Endothelial cell of umbilical vein (primary cell): ENCODE data around the gene SHOC2. TPM values are rescaled to one million over a fixed set of nuclear protein-coding genes. Genes with fewer than 3 reads are reported as not detected.

Source experiments
- BruUV-seq: library from RNA; stranded (reverse); fragments of 400-500 nt; replicated peaks from 2 replicates; lab custom pipeline; 2021; lab: Mats Ljungman, UMichigan
- CTCF ChIA-PET: fragments of 300-600, 350-600 bp; sonication (Branson Sonifier 250); formaldehyde crosslinking; loops from one replicate; lab custom pipeline; 2021; ENCODE audit warnings: antibody characterized with exemption, inconsistent platforms; lab: Charles Lee
- POLR2A ChIA-PET: fragments of 300-600, 350-600 bp; sonication (Branson Sonifier 250); formaldehyde crosslinking; loops from one replicate; lab custom pipeline; 2021; ENCODE audit warnings: antibody characterized with exemption, inconsistent platforms; lab: Charles Lee
- DNase-seq: peaks from one replicate; pipeline ENCODE4 v3.0.0-alpha.2; 2011; ENCODE audit warnings: low read depth, low spot score
- FAIRE-seq: peaks from 2 replicates; lab custom pipeline; 2011; peaks lifted over from hg19 to GRCh38; lab: Jason Lieb, UNC
- H2AFZ ChIP-seq: 2 replicates; pipeline ENCODE4 v1.6.0; 2012; ENCODE audit warnings: low read depth, low read length, control low read depth, inconsistent platforms
- H3K27ac ChIP-seq: 2 replicates; pipeline ENCODE4 v1.5.1; 2011; ENCODE audit warnings: low read depth, mild to moderate bottlenecking, control low read depth, low read length, moderate library complexity; ENCODE audit not compliant: insufficient read depth
- H3K27me3 ChIP-seq, 2 experiments: 2 replicates each; pipeline versions ENCODE4 v1.6.0 to v1.6.1; 2011; ENCODE audit warnings: low read length in 2 of 2, mixed read lengths in 1 of 2; ENCODE audit not compliant: control insufficient read depth in 2 of 2, insufficient read depth in 2 of 2
- H3K36me3 ChIP-seq, 2 experiments: 2 replicates in 1 of 2; 3 replicates in 1 of 2; pipeline ENCODE4 v1.5.1; 2011; ENCODE audit warnings: low read length in 2 of 2, mild to moderate bottlenecking in 1 of 2, moderate library complexity in 1 of 2; ENCODE audit not compliant: control insufficient read depth in 2 of 2, insufficient read depth in 2 of 2; ENCODE audit errors: extremely low read depth in 1 of 2
- H3K4me1 ChIP-seq: 3 replicates; pipeline ENCODE4 v1.5.1; 2011; ENCODE audit warnings: mild to moderate bottlenecking, low read length; ENCODE audit not compliant: control insufficient read depth, insufficient read depth; ENCODE audit errors: extremely low read depth
- H3K4me2 ChIP-seq: 2 replicates; pipeline ENCODE4 v1.6.1; 2011; ENCODE audit warnings: low read length, control low read depth, mixed read lengths; ENCODE audit not compliant: insufficient read depth
- H3K4me3 ChIP-seq, 3 experiments: fragments of 200-600 bp in 1 of 3; sonication (generic), shearing (Covaris generic) in 1 of 3; replicated peaks in 1 of 3; 2 replicates each; pipeline ENCODE4 v1.5.1; 2011 to 2016; ENCODE audit warnings: control low read depth in 3 of 3, low read length in 3 of 3, mild to moderate bottlenecking in 2 of 3, inconsistent platforms in 1 of 3, low read depth in 1 of 3, moderate library complexity in 1 of 3; ENCODE audit not compliant: insufficient read depth in 1 of 3
- H3K79me2 ChIP-seq: 2 replicates; pipeline ENCODE4 v1.6.0; 2012; ENCODE audit warnings: low read length, inconsistent platforms; ENCODE audit not compliant: control insufficient read depth, insufficient read depth
- H3K9ac ChIP-seq: replicated peaks from 2 replicates; pipeline ENCODE3; 2011; ENCODE audit warnings: low read length, control low read depth; ENCODE audit not compliant: insufficient read depth; ENCODE audit errors: extremely low read depth
- H3K9me1 ChIP-seq: replicated peaks from 3 replicates; pipeline ENCODE4 v1.6.0; 2011; ENCODE audit warnings: mild to moderate bottlenecking, low read length; ENCODE audit not compliant: control insufficient read depth, insufficient read depth; ENCODE audit errors: extremely low read depth
- H3K9me3 ChIP-seq: replicated peaks from 2 replicates; pipeline ENCODE4 v1.5.1; 2012; ENCODE audit warnings: low read length, inconsistent platforms; ENCODE audit not compliant: control insufficient read depth, insufficient read depth
- H4K20me1 ChIP-seq: replicated peaks from 2 replicates; pipeline ENCODE3; 2011; ENCODE audit warnings: mild to moderate bottlenecking, low read length; ENCODE audit not compliant: control insufficient read depth, insufficient read depth; ENCODE audit errors: extremely low read depth
- CTCF ChIP-seq, 2 donors: IDR thresholded peaks; 1 replicate in 1 of 2; 2 replicates in 1 of 2; pipeline ENCODE4 v1.5.1; 2011; ENCODE audit warnings: low read length in 2 of 2, mild to moderate bottlenecking in 2 of 2, moderate library complexity in 2 of 2, control low read depth in 1 of 2, inconsistent platforms in 1 of 2, low read depth in 1 of 2; ENCODE audit not compliant: insufficient read depth in 1 of 2; ENCODE audit errors: extremely low read depth in 1 of 2
- EZH2 ChIP-seq: IDR thresholded peaks from 2 replicates; pipeline ENCODE4 v1.6.1; 2012; ENCODE audit warnings: borderline replicate concordance, low read depth, mild to moderate bottlenecking, moderate library complexity, low read length, inconsistent platforms; ENCODE audit not compliant: severe bottlenecking
- FOS ChIP-seq: IDR thresholded peaks from 2 replicates; pipeline ENCODE4 v1.6.1; 2011; ENCODE audit warnings: mild to moderate bottlenecking, low read length, moderate library complexity, borderline replicate concordance; ENCODE audit not compliant: insufficient read depth
- GATA2 ChIP-seq: IDR thresholded peaks from 2 replicates; pipeline ENCODE4 v1.7.0; 2011; ENCODE audit warnings: low read depth, mild to moderate bottlenecking, moderate library complexity, mixed read lengths, low read length; ENCODE audit not compliant: insufficient read length, insufficient read depth
- JUN ChIP-seq: IDR thresholded peaks from 2 replicates; pipeline ENCODE4 v1.6.1; 2011; ENCODE audit warnings: borderline replicate concordance, low read depth; ENCODE audit not compliant: insufficient read length, insufficient read depth
- MAX ChIP-seq: IDR thresholded peaks from 2 replicates; pipeline ENCODE4 v1.6.1; 2011; ENCODE audit not compliant: insufficient read depth, insufficient read length
- MYC ChIP-seq: IDR thresholded peaks from one replicate; pipeline ENCODE4 v1.6.1; 2011; ENCODE audit warnings: mild to moderate bottlenecking, low read depth, low read length
- POLR2A ChIP-seq: IDR thresholded peaks from 2 replicates; pipeline ENCODE4 v1.6.1; 2012; ENCODE audit warnings: low read depth, mild to moderate bottlenecking, control low read depth, low read length
- POLR2AphosphoS5 ChIP-seq: IDR thresholded peaks from 2 replicates; pipeline ENCODE4 v1.6.1; 2012; ENCODE audit warnings: low read depth, mild to moderate bottlenecking, control low read depth, low read length, moderate library complexity; ENCODE audit not compliant: insufficient read depth
- dilution Hi-C: fragments of 300-500 bp; cut with MboI; formaldehyde crosslinking; loops from one replicate; pipeline ENCODE4 v1.15.0; 2019; ENCODE audit warnings: low sequenced_read_pairs; ENCODE audit not compliant: extremely low pct_ligation_motif_present
- intact Hi-C: fragments of 100-400 bp; cut with micrococcal nuclease; formaldehyde crosslinking; loops from one replicate; pipeline ENCODE4 v1.10.0; 2022
- polyA plus RNA-seq, 4 experiments: library from polyadenylated mRNA; depleted of rRNA in 3 of 4; stranded (reverse) in 3 of 4; unstranded in 1 of 4; fragments of >200 nt; gene quantifications; 2 replicates each; pipeline versions ENCODE4 v1.2.1 to v1.2.3, GENCODE V29; 2011 to 2012; ENCODE audit warnings: missing spikeins in 1 of 4
- total RNA-seq: library from RNA; stranded (reverse); gene quantifications from 2 replicates; pipeline ENCODE4 v1.2.3, GENCODE V29; 2021

The SHOC2 gene
- total and polyA plus RNA-seq, 2 donors (not counting 3 experiments of a cell fraction or from before 2014, with no cell fraction given), result 13.0 to 37.1 TPM

- FAIRE-seq (no peak), DNase-seq (no peak)
- intact Hi-C loops (no loop called here), dilution Hi-C loops (no loop called here)
- Histone ChIP-seq H3K27me3 (no peaks in the 10 kb centered on the region), H3K9me3 (no peaks in the 10 kb centered on the region), H3K36me3 (peaks cover 0 to 10% of the 10 kb centered on the region in 2 experiments), H4K20me1 (no peaks in the 10 kb centered on the region), H3K9ac (no peak overlapping the region), H2AFZ (no peak overlapping the region), H3K4me3 (no peak overlapping the region), H3K79me2 (no peaks in the 10 kb centered on the region), H3K9me1 (no peaks in the 10 kb centered on the region), H3K4me2 (no peak overlapping the region), H3K27ac (no peak overlapping the region), H3K4me1 (no peaks in the 10 kb centered on the region)
- TF ChIP-seq POLR2A, result no peak
- TF ChIP-seq MYC, result no peak
- no peak for TF ChIP-seq FOS
- no peak for TF ChIP-seq MAX
- TF ChIP-seq EZH2, result no peak
- no peak for TF ChIP-seq POLR2AphosphoS5
- TF ChIP-seq GATA2, result no peak
- no peak for TF ChIP-seq JUN
- no peak for TF ChIP-seq CTCF (IDR thresholded peaks at IDR 0.05; ENCODE audit: extremely low read depth in 1 of 2, insufficient read depth in 1 of 2, low read depth in 1 of 2, low read length in 2 of 2)
- ChIA-PET CTCF (no interaction called here), POLR2A (no interaction called here)
- no TSS peak for BruUV-seq
These were observed 84.6 kb downstream of the SHOC2 start for GRCh38 chr10:111004016-111004415.
